NCI-H446 treated with DMSO at 0.1 percent for 48 hours (cell line): ENCODE data around the gene ABHD12.
"Not testable (repeated sequence)": the region's sequence is repeated elsewhere in the genome, so short reads cannot be mapped to it uniquely, and the experiment has no call there.

Experiments
- DNase-seq: peaks from one replicate; lab custom pipeline; 2025; lab: John Stamatoyannopoulos, UW

The ABHD12 gene

DNA sequence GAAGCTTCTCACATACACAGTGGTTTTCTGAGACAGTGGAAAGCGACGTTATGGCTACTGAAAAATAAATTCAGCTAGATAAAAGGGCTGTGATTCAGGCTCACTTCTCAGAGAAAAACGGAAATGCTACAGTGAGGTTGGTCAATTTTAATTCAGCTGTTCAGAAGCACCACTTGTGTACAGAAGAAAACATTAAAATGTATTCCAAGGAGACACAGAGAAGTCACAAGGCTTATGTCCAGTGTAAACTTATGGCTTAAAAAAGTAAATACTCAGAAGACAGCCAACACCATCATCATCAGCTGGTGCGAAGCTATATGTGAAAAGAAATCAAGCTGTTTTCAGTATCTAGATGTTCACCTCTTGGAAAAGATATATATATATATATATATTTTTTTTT, 68.6 kb downstream of the ABHD12 start:
- no peak for DNase-seq

DNA sequence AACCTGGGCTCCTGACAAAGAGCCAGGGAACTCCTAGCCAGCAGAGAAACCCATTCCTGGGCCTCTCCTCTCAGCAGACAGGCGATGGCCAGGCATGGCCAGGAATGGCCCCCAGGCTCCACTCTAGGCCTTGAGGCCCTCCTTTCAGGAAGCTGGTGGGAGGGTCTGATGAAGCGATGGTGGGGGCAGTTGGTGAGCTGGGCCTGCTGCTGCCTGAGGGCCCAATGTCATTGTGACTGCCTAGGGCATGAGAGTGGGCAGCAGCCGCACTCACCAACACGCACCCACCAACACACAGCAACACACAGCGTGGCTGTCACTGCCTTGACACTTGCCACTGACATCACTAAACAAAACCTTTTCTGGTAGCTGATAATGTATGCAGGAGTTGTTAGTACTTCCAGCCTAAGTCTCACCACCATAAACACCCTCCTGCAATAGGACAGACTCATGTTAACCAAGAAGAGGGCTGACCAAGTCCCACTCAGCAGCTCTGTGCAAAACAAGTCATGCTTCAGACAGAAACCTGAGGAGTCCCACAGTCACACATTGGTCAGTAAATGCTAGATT, 69.3 kb downstream of the ABHD12 start:
- no peak for DNase-seq

DNA sequence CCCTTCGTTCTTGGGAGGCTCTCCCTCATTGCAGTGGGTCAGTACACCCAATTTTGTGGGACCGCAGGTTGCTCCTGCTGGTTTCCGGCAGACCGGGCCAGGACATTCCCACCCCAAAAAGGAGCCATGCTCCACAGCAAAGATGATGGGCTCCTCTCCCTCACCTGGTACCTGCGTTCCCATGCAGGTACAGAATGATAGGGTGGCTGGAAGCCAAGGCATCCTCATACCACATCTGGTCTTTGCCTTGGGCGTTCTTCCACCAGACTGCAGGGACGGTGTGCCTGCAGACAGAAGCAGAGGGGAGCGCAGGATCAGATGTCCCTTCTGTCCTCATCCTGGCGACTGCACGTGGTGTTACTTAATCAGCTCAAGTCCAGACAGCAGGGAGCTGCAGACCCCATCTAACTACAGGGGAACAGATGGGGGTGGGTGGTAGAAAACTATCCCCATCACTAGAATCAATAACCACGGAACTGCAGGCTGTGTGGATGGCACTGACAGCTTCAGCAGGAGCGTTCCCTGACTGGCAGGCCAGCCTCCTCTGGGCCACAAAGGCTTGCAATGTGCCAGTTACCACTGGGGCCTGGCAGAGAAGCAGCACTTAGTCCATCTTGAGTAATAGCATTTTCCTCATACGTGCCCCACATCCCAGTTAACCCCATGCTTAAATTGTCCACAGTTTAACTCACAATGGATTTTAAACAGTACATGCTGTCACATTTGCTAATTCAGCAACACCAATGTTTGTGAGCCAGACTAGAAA, 70.4 kb downstream of the ABHD12 start:
- DNase-seq, result no peak

DNA sequence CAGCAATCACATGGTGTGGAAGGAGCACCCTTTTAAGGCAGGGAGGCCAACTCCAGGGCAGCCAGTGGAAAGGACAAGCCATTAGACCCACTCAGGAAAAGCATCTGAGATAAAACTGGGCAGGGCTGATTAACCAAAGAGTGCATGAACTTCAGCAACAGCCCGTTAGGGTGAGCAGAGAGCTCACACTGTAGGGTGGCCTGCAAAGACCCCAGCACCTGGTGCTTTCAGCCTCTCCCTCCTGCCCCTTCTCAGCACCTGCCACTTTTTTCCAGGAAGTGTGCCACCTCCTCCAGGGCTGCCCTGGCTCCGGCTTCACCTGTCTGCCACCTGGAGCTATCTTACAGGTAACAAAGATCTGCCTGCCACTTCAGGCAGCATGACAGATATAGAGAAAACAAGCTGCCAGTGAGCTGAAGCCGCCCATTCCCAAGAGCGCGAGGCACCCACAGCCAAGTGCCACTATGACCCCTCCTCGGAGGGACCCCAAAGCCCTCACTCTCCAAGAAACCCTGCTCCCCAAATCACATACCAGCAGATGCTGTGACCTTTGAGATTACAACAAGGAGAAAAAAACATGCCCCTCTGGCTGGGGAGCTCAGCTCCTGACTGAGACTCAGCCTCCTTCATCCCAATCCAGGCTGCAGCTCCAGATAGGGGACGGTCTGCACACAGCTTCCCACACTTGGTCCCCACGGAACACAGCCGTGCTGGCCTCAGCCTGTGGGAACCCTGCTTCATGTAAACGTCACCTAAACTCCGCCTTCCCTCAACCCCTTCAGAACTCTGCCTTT, 71.2 kb downstream of the ABHD12 start:
- no peak for DNase-seq

- DNase-seq, result no peak
Measured at GRCh38 chr20:25318471-25319240, 72.0 kb downstream of the ABHD12 start.

DNA sequence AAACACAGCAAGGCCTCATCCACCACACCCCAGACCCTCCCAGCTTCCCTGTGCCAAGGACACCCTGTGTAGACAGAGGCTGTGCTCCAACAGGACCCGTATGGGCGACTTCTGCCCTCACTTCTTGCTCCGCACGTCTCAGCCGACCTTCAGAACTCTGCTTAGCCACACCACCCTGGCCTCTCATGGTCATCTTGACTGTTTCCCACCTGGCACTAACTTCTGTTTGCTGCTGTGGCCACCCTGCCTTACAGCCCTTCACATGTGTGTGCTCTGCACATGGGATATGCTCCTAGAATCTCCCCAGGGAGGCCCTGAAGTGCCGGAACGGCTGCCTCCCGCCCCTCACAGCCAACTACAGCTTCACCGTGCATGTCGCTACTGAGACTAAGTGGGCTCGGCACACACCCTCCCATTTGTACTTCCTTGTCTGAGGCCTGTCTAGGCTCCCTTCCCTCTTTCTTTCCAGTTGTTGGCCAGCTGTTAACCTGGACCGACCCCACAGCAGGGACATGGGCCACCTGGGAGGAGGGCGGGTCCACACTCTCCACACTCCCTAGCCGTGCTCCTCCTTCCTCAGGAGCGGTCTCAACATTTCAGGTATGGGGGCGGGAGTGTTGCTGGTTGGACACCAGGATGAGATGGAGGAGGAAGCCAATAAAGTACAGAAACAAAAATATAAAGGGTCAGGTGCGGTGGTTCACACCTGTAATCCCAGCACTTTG, 73.1 kb downstream of the ABHD12 start:
- no peak for DNase-seq

DNA sequence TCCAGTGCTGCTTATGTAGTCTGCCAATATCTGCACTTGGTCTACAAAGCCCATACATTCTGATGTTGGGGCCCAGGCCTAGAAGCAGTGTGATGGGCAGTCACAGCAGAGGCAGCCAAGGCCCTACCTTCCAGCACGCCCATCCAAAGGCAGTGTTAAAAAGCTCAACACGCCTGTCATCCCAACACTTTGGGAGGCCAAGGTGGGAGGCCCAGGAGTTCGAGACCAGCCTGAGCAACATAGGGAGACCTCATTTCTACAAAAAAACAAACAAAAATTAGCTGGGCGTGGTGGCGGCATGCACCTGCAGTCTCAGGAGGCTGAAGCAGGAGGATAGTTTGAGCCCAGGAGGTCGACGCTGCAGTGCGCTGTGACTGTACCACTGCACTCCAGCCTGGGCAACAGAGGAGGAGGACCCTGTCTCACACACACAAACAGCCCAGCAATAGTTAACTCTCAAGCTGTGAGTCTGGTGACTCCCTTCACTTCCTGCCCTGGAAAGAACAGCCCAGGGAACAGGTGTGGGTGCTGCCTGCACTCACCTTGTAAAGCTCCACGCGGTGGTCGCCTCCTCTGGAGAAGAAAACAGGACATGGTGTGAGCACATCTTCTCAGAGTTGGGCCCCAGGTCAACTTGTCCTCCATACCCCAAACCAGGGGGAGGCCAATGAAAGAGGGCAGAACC, 74.0 kb downstream of the ABHD12 start:
- no peak for DNase-seq

GRCh38 chr20:25315418-25316210, 75.0 kb downstream of the ABHD12 start:
- DNase-seq, result no peak

DNA sequence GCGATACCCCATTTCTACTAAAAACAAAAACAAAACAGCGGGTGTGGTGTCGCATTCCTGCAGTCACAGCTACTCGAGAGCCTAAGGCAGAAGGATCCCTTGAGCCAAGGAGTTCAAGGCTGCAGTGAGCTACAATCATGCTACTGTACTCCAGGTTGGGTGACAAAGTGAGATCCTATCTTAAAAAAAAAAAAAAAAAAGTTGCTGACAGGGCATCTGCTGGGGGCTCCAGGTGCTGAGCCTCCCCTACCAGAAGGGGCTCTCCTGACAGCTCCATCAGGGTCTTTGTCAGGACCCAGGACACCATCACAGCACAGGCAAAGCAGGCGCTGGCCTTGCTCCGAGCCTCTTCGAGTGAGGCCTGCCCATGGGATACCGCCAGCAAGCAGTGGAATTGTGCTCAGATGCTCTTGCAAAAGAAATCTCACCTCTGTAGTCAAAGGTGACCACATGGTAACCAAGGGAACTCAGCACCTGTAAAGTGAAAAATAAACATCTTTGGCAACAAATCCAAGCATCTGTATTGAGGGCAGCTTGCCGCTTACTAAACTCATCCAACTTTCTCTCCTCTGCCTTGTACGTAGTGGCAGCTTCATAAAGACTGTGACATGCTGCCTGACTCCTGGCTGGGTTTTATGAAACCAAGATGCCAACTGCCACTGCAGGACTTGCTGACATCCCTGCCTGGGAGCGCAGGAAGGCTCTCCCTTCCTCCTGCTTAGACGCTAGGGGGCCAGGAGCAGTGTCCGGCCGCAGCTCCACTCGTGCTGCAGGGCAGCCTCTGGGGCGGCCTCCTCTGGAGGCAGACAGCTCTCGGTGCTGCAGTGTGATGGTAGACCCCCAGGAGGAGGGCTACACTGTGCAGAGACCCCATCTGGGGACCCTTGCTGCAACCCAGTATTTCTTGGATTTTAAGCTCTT, 75.9 kb downstream of the ABHD12 start:
- DNase-seq, result no peak

DNA sequence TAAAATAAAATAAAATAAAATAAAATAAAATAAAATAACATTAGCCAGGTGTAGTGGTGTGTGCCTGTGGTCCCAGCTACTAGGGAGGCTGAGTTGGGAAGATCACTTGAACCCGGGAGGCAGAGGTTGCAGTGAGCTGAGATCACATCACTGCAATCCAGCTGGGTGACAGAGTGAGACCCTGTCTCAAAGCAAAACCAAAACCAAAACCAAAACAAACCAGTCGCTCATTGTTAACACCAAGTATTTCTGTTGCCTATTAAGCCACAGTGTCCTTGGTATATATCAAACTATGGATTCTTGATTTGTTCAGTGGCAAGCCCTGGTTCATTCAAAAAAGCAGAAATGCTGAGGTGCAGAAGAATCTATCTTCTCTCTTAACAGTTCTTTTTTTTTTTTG, 77.0 kb downstream of the ABHD12 start:
- DNase-seq, result no peak

DNA sequence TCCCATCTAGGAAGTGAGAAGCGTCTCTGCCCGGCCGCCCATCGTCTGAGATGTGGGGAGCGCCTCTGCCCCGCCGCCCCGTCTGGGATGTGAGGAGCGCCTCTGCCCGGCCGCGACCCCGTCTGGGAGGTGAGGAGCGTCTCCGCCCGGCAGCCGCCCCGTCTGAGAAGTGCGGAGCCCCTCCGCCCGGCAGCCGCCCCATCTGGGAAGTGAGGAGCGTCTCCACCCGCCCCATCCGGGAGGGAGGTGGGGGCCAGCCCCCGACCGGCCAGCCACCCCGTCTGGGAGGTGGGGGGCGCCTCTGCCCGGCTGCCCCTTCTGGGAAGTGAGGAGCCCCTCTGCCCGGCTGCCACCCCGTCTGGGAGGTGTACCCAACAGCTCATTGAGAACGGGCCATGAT, 77.9 kb downstream of the ABHD12 start:
- not testable (repeated sequence) for DNase-seq

GRCh38 chr20:25310921-25311728, 79.5 kb downstream of the ABHD12 start:
- no peak for DNase-seq

DNA sequence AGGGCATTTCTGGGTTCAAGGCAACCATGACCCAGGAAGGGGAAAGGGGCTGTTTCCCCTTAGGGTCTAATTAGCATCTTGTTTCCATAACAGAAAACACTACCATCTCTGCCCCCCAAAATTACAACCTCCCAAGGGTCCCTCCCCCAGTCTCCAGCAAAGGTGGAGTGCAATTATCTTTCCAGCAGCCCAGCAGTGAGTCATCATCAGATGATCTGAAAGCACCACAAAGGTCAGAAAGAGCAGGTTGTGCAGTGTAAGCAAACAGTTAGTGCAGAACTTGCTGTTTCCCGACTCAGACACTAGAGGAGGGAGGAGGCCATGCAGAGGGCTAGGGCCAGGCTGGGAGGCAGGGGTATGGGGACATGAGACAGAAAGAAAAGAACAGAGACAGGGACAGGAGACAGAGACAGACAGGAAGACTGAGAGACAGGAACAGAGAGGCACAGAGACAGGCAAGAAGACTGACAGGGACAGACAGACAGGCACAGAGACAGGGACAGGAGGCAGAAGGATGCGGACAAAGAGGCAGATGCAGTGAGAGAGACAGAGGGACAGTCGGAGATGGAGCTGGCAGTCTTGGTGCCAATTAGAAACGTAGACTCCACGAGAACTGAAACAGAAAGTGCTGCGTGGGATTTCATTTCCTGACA, 80.2 kb downstream of the ABHD12 start:
- DNase-seq, result no peak

DNA sequence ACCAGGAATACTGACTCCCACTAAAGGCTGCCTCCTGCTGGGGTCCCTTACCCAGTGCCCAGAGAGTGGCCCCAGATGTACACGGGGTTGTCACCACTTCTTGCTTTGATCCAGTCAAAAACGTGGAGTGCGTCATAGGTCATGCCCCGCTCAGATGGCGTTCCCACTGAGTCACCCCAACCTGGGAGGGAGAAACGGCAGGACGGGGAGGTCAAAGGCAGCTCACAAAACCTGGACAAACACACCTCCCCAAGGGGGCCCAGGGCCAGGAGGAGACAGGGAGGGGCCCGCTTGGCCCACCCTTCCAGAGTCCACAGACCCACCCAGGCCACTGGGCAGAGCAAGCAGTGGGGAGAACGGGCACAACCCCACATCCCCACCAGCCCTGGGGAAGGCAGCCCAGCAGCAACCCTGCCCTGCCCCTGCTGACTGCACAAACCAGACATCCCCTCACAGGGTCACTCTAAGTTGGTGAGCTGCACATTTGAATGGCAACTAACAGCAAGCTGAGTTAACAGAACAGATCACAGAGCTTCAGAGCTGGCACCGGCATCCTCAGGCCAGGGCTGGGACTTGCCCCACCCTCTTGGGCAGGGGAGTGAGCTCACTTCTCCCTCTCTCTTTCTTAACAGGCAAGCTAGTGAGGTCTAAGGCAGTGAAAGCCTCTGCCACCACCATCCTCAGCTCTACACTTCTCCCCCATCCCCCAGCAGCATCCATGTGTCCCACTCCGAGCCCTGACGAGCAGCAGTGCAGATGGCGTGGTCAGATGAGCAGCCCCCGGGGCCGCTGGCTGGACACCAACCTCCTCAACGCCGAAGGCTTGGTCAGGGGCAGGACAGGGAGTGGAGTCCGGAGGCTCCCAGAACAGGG, 81.0 kb downstream of the ABHD12 start:
- DNase-seq, result no peak

DNA sequence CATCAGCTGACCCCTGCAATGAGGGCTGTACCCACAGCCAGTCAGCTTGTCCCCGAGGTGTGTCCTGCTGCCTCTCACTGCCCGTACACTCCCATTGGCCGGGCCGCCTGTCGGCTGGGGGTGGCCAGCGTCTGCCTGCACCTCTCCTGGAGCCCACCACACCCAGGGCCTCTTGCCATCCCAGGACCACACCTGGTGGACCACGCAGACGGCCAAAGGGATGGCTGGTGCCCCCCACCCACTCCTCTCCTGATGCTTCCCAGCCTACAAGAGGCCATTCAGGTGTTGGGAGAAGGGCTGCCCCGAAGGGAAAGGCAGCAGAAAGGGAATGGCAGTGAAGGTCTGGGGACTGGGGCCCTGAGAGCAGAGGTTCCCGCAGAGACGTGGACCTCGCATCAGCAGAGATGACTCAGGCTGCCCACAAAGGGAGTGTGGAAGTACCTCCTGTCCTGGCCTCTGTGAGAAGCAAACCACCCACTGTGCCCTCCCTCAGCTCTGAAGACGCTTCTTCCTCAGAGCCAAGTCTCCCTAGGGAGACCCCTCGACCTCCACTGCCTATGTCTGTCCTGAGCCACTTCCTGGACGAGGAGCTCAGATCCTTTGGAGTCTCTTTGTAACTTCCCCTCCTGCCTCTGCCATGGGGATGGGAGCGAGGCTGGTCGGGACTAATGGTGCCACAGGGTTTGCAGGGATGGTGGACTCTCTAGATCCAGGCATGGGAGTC, 81.8 kb downstream of the ABHD12 start:
- no peak for DNase-seq

DNA sequence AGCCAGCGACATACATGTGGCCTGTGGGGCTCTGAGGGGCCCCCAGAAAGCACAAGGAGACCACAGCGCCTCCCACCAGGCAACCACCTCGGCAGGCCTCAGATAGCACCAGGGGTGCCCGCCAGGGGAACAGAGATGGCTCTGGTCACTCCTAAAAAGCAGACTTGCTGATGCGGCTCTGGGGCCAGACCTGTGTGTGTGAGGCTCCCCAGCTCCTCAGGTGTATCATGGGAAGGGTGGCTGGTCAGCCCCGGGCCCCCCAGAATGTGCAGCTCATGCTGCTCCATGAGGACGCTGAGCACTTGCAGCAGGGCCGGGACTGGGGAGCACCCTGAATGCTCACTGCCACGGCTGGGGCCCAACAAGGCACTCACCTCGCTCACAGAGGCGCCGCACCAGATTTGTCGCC, 82.5 kb downstream of the ABHD12 start:
- no peak for DNase-seq
